A549 treated with ZK216348 at 1 μM for 4 hours (cell line): Measurements from ENCODE around the gene SOS2. TPM values are rescaled to one million over a fixed set of nuclear protein-coding genes. Genes with fewer than 3 reads are reported as not detected.

ENCODE experiments used
- total RNA-seq: library from RNA; stranded (reverse); fragments of 200-300 nt; extraction: Qiagen RNA extraction; gene quantifications from 5 replicates; pipeline ENCODE4 v1.2.3, GENCODE V29; 2022; ENCODE audit warnings: low read depth

SOS2 gene
- total RNA-seq = 6.1 to 12.9 TPM (median 11.6 TPM) in 5 replicates

DNA sequence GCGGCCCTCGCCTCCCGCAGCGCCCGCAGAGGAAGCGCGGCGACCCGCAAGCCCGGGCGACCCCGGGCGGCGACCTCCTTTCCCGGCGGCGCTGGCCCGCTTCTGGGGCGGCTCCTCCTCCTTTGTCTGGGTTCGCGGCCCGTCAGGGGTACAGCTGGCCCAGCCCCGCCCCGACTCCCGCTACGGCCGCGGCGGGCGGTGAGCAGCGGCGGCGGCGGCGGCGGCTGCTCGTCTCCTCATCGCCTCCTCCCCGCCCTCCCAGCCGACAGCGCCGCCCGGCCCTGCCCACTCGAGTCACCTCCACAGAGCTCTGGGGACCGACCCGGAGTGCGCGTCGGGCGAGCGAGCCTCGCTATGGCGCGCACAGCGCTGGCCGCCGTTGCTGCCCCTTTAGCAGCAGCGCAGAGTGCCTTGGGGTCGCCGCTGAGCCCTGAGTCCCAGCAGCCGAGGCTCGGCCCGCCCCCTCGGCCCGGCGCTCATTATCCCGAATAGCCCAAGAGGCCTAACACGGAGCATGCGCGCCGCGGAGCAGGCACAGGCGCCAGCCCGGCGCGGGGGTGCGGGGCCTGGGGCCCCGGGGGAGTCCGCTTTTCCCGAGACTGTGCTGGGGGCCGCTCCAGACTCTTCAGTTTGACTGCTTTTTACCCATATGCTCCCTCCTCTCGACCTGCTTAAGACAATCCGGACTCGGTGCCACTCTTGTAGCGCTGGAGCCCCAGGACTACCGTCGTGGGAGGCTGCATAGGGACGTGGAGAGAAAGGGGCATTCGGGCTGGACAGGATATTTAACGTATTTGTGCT, at the start of gene SOS2:
Gene SOS2, minus strand, starts transcription at position 104 of the 801 bp plus-strand sequence. CDS start 295 bp downstream, outside the sequence.

DNA sequence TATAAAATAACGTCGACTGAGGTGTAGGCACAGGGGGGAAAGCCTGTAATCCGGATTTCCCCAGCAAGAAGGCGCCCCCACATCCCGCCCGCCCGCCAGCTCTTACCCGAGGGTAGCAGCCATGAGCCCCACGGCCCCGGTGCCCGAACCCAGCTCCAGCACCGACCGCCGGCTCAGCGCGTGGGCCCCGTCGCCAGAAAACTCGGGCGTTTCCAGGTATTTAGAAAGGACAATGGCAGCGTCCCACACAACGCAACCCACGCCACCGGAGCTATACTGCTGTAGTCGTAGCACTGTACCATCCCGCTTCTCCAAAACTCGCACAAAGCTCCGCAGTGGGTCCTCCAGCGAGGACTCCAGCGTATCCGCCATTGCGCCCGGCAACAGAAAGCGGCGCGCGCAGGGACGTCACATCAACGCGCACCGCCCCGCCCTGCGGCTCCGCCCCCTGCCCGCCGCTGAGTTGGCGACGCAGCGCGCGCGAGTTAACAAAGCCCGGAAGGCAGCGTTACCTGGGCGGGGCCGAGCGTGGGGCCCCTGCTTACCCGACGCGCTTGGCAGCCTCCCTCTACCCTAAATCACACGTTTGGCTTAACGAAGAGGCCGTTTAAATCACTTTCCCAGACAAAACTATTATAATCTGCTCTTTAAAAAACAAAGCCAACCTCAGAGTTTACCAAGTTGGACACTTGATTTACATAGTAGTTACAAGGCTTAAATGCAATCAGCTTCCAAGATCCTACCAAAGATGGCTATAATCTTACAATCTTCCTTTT, 115.0 kb downstream of the SOS2 start, which contains the start of gene VCPKMT:
Gene VCPKMT, minus strand, starts transcription at position 392 of the 776 bp plus-strand sequence. Its CDS starts 20 bp downstream, at position 372.

Other genes starting within 250 kb of the SOS2 start
- gene VCPKMT, start 115.0 kb downstream of the SOS2 start, total RNA-seq = 7.3 to 10.2 TPM (median 9.0 TPM) in 5 replicates
- gene L2HGDH, start 80.7 kb upstream of the SOS2 start, total RNA-seq = 8.3 to 11.4 TPM (median 10.4 TPM) in 5 replicates
- gene DMAC2L, start 80.7 kb upstream of the SOS2 start, total RNA-seq = 9.2 to 13.3 TPM (median 12.5 TPM) in 5 replicates
- gene CDKL1, start 165.3 kb upstream of the SOS2 start, total RNA-seq = 3.0 to 13.9 TPM (median 11.8 TPM) in 5 replicates